CD4-positive, alpha-beta T cell treated with Interleukin-17A for 4 hours (primary cell): ENCODE results near the gene NBAS.

Experiments used
- DNase-seq: peaks from one replicate; pipeline ENCODE4 v3.0.0-alpha.2; 2020; ENCODE audit warnings: mixed read lengths

The NBAS gene

GRCh38 chr2:15560988-15561573 lies at the start of gene NBAS:
Gene NBAS, minus strand, starts transcription at chr2:15561334. Its CDS starts 30 bp downstream, at chr2:15561304.
- DNase-seq, result peak; percentile 81

DNA sequence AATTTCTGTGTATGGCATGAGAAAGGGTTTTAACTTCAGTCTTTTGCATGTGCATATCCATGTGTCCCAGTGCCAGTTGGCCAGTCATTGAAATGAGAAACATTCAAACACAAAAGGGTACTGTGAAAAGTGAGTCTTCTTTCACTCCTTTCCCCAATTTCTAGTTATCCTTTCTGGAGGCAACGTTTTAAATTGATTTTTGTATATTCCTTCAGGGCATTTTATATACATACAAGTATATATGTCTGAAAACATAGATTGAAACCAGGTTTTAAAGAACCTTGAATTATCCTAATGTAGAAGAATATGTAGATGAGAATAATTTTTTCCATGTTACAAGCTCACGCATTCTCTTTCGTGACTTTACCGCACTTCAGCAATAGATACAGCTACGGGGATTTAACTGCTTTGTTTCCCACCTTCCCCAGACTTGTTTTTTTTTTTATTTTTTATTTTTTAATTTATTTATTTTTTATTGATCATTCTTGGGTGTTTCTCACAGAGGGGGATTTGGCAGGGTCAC lies 49.4 kb upstream of the NBAS start:
- DNase-seq, result no peak

DNA sequence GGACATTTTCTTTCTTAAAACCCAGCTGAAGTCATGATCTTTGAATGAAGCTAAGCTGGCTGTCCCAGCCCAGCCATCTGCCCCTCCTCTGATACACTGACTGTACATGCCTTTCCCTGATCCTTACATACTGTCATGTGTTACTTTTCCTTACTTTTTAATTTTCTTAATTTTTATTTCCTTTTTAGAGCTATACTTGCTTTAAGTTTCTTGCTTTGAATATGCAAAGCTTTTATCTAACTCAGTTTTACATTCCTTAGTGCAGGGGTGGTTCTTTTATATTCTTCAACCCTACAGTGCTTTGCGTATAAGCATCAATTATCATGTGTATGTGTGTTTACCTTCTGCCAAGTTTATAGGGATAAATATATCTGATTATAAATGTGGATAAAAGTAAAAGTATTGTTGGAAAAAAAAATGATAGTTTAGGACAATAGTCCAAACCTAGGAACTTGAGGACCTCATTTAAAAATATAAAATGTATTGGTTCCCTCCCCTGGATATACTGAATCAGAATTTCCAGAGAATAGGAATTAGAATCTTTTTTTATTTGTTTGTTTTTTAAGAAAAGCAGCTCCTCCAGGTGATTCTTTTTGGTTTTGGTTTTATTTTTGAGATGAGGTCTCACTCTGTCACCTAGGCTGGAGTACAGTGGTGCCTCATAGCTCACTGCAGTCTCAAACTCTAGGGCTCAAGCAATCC lies 48.4 kb upstream of the NBAS start:
- DNase-seq, result no peak

- DNase-seq, result no peak
Measured at GRCh38 chr2:15608392-15608761, 47.2 kb upstream of the NBAS start.

GRCh38 chr2:15607709-15608391 lies 46.7 kb upstream of the NBAS start:
- DNase-seq, result no peak

- DNase-seq, result no peak
Measured at GRCh38 chr2:15606481-15607441, 45.6 kb upstream of the NBAS start.

- no peak for DNase-seq
Measured at GRCh38 chr2:15605721-15606120, 44.6 kb upstream of the NBAS start.

DNA sequence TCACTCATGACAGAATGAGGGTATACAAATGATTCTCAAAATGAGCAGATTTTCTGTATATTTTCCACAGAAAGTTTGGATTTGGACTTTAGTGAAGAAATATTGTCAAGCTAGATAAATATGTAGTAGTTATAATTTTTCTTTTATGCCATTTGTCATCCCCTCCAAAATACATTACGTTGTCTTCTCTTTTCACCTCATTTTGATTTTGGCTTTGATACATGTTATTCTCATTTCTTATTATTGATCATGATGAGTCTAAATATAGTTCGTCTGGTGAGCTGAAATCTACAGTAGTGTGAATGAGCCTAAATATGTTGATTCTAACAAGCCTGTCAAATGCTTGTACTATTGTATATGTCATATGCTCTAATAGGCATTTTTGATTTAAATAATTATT lies 42.8 kb upstream of the NBAS start:
- no peak for DNase-seq

- DNase-seq, result no peak
Measured at GRCh38 chr2:15603044-15603765, 42.1 kb upstream of the NBAS start.

- no peak for DNase-seq
Measured at GRCh38 chr2:15602393-15602792, 41.3 kb upstream of the NBAS start.

DNA sequence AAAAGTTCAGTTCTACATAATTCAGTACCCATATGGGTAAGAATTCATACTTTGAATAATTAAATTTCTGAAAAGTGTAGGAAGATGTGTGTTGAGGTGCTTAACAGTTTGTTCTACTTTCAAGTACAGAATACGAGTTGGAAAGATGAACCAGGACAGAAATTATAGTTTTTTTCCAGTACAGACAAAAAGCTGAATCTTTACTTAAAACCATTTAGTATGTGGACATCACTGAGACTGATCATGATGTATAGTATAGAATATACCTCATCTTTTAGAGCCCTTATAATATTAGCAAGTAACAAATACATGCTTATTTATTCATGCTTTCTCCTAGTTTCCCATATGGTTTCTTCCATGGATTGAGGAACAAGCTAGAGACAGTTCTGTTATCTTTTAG lies 40.5 kb upstream of the NBAS start:
- DNase-seq, result no peak

GRCh38 chr2:15599994-15600393 lies 38.9 kb upstream of the NBAS start:
- no peak for DNase-seq

DNA sequence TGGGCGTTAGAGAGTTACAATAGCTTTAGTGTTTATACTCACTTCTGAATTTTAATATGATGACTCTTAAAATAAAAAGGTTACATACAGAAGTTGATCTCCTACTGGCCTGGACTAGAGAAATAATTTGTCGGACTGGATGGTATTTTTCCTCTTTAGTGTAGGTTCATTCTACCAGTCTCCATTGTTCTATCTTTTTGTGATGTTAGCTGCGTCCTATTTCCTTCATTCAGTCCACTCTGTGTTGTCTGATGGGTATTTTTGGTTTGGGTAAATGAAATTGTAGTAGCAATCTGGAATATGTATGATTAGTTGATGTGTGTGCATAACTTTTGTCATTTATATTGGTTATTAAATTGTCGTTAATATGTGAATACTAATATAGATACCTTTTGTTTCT lies 35.8 kb upstream of the NBAS start:
- DNase-seq, result no peak

GRCh38 chr2:15596350-15596749 lies 35.2 kb upstream of the NBAS start:
- no peak for DNase-seq

- DNase-seq, result no peak
Measured at GRCh38 chr2:15595936-15596335, 34.8 kb upstream of the NBAS start.

DNA sequence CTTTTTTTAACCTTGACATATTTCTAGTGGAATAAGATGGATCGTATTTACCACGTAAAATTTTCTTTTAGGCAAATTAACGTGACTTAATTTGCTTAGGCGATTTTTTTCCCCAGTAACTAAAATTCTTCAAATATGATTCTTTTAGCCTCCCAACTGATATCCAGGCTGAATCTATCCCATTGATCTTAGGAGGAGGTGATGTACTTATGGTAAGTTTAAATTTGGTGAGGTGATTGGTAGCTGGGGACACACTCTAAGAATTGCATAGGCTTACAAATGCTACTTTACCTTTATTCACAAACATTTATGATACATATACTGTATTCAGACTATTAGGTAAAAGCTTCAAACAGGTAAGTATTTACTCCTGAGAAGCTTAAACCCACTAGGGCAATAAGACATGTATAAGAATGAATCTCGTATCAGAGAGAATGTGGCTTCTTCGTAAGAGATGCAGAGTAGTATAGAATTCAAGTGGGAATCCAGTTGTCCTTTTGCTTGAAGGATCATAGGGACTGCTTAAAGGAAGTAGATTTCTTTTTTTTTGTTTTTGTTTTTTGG lies 34.3 kb upstream of the NBAS start:
- no peak for DNase-seq

DNA sequence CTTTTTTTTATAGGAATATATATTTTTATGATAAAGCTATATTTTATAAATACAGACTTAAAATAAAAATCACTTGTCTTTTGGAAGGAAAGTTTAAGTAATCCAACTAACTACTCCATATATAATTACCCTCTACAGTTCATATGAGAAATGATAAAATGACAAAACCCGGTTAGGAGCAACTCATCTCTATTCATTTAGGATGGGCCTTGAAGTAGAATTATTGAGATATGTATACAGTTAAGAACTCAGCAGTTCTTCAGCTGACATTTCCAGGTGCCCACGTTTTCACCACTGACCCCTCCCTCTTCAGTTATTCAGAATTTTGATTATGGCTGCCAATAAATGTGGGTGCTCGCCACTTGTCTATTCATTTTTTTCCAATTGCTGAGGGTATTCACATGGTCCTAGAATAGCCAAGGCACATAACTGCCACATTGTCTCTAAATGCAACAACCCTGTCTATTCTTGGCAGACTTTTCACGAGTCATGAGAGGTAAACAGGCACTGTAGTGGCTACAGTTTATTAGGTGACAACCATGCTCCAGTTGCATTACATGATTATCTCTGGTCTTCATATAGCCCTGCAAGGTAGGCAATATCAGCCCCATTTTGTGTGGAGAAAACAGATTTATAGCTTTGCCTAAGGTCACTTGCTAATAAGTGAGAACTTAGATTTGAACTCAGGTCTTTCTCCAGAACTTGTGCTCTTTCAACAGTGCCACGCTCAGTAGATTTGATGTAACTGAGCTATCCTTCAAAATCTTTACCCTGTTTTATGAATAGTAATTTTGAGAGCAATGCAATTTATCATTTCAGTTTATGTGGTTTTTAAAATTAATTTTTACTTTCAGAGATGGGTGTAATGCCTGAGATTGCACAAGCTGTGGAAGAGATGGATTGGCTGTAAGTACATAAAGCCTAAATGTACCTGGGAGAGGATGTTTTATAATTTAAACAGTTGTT lies 33.4 kb upstream of the NBAS start:
- DNase-seq, result no peak

DNA sequence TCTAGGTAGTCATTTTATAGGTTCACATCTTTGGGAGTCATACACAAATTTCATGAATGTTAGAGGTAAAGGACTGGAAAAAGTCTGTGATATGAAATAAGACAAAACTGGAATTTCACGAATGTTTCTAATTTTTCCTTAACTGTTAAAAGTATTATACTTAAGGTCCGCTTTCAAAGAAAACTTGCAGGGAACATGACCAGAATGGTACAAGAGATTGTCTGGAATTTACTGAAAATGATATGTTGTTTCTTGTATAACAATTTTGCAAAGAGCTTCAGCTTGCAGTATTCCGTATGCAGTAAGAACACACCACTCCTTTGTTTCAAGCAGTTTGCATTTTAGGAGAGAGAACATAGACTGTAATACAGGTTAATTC lies 32.2 kb upstream of the NBAS start:
- no peak for DNase-seq

DNA sequence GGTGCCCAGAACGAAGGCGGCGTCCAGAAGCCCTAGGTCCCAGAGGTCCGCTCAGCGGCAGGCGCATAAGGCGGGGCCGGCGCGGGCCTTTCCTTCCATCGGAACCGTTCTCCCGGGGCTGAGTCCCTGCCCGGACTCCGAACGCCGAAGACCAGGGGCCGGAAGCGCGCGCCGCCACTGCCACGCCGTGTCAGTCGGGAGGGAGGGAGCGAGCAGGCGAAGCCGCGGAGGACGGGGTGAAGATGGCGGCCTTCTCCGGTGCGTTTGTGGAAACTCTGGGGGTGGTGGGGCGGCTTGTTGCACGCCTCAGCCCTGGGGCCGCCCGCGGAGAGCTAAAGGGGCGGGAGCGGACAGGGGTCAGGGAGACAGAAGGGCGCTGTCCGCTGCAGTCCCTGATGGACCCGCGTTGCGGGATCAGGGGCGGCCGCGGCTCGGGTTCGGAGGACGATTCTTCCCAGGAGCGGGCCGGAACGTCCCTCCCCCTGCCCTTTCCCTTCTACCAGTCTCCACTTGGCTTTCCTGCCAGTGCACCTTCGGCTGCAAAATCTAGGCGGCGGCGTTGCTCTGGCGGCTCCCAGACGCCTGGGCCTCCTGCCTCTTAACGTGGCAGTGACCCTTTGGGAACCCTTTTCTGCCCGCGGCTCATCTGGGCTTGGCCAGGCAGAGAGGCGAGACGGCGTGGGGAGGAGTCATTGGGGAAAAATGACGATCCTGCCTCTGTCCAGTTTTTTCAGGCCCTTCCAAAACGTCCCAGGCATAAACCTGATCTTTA lies 30.7 kb upstream of the NBAS start, which contains the start of gene DDX1:
TSS of gene DDX1 (plus strand) at position 177 of the 772 bp plus-strand sequence. CDS start at position 243, 66 bp downstream.
- DNase-seq, result peak; percentile 87

- DNase-seq, result no peak
Measured at GRCh38 chr2:15591373-15591691, 30.2 kb upstream of the NBAS start.
